ENCODE measurements around the gene HTT.

HTT gene

DNA sequence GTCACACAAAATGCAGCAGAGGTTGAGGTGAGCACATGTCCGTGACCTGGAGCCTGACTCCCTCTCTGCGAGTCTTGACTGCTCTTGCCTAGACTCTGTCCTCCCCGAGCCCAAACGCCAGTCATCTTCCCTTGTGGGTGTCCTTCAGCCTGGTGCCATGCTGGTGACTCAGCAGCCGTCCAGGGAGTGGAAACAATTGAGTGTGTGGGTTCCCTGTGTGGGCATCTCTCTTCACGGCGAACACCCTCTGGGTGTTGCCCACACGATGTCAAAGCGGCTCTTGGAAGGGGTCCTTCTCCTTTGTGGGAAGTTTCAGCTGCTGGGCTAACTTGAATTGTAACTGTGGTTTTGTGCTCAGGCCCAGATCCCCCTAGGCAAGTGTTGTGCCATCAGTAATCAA lies 157.0 kb downstream of the HTT start:
- in situ Hi-C loops (cut with HindIII; ENCODE audit: low sequenced_read_pairs): no loop called here

DNA sequence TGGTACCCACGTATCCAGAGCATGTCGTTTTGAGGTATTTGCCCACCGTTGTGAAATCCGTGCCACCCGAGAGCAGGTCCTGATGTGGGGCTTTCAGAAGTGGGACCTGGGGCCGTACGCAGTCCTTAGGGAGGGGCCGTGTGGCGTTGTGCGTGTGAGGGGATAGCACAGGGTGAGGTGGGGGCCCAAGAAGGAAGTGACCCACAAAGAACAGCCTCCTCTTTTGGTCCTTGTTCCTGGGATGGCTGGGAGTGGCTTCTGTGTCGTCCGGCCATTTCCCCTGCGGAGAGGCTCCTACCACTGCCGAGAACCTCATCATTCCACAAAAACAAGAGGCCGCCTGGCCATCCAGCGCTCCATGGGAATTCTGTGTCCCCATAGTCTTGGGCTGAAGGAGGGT lies 157.5 kb downstream of the HTT start:
- in situ Hi-C loops (cut with HindIII; ENCODE audit: low sequenced_read_pairs): no loop called here

GRCh38 chr4:3232871-3233271 lies 158.4 kb downstream of the HTT start:
- in situ Hi-C loops (cut with HindIII; ENCODE audit: low sequenced_read_pairs): no loop called here

DNA sequence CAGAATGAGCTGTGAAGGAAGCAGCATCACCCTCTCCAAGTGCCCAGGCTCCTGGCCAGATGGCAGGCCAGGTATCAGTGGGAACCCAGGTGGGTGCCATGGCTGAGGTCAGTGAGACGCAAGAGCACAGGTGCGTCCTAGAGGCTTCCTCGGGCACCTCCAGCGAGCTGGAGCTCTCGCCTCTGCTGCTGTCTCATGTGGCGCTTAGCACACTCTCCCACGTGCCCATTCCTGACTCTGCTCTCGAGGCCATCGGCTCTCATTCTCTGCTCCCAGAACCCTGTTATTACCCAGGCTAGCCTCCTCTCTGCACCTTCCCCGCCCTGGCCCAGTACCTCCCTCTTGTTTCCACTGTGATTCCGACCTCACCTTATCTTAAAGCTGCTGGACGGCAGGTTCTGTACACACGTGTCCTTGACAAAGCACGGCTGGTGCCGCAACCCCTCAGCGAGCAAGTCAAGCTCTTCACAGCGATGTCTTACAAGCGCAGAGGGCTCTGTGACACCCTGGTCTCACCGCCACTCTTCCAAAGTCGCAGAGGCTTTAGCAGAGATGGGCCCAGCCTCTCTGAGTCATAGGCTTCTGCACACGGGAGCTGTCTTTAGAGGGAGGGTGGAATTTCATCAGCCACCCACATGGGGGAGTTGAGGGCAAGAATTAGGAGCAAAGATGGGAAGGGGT lies 159.1 kb downstream of the HTT start:
- in situ Hi-C loops (cut with HindIII; ENCODE audit: low sequenced_read_pairs): no loop called here

DNA sequence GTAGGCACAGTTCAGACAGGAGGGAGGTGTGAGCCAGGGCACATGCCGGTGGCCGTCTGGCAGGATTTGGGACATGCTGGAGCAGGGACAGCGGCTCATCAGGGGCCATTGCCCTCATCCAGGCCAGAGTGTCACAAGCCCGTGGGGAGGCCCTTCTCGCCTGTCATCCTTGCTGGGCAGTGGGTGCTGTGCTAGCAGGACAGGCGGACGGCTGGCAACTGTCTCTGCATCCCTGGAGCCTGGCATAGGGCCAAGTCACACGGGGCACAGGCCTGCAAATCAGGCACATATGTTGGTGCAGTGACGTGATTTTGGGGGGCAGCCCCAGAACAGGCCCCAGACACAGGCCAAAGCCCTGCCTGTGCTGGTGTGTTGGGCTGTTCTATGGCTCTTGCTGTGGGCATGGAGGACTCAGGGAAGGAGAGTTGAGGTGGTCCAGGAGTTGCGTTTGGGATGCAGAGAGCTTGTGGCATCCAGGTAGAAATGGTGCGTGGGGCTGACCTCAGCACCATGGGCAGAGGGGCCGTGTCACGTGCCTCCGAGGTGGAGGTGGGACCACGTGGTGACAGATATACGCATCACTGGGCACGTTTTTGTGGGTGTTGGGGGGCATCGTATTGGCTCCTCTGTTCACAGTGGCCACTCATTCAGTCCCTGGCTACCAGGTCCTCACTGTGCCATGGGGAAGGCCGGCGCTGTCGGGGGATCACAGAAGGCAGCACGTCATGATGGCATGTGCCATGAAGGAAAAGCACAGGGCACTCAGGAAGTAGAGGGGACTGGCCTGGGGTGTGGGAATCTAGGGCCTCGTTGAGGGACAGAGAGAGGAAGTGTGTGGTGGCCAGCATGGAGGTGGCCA lies 159.9 kb downstream of the HTT start:
- in situ Hi-C loops (cut with HindIII; ENCODE audit: low sequenced_read_pairs): no loop called here

GRCh38 chr4:3235030-3235345 lies 160.5 kb downstream of the HTT start:
- in situ Hi-C loops (cut with HindIII; ENCODE audit: low sequenced_read_pairs): no loop called here

- in situ Hi-C loops (cut with HindIII; ENCODE audit: low sequenced_read_pairs): no loop called here
Measured at GRCh38 chr4:3235581-3235980, 161.1 kb downstream of the HTT start.

DNA sequence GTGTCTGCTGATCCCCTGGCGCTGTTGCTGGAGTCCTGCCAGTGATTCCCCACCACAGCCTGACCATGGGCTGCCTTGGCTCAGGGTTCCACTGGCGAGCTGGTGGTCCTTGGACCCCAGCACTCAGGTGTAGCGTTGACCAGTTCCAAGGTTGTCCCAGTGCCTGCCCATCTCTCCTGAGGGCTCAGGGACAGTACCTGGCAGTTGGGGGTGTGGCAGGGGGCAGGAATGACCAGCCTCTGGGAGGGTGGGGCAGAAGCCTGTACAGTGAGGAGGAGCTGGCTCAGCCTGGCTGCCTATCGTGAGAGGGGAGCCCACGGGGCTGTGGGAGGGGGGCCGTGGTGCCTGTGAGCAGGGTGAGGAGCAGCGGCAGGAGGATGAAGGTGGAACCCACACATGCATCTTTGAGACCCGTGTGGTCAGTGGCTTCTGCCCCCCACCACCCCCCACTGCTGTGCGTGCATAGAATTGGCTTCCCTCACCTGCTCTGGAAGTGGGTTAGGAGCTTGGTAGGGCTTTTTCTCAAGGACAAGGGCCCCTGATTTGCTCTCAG lies 161.9 kb downstream of the HTT start:
- in situ Hi-C loops (cut with HindIII; ENCODE audit: low sequenced_read_pairs): no loop called here

DNA sequence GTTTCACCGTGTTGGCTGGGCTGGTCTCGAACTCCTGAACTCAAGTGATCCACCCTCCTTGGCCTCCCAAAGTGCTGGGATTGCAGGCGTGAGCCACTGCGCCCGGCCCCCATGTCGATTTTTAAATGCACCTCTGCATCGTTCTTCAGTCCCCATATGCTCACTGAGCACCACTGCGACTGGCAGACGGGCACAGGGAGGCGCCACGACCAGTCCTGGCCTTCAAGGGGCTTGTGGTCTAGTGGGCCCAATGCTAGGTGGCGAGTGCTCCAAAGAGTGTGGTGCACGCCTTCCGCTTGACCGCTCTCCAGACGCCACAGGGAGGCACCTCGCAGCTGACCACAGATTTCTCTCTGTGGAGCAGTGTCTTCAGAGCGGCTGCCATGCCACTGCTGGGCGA lies 162.8 kb downstream of the HTT start:
- in situ Hi-C loops (cut with HindIII; ENCODE audit: low sequenced_read_pairs): no loop called here

GRCh38 chr4:3237712-3238560 lies 163.5 kb downstream of the HTT start:
- in situ Hi-C loops (cut with HindIII; ENCODE audit: low sequenced_read_pairs): no loop called here

DNA sequence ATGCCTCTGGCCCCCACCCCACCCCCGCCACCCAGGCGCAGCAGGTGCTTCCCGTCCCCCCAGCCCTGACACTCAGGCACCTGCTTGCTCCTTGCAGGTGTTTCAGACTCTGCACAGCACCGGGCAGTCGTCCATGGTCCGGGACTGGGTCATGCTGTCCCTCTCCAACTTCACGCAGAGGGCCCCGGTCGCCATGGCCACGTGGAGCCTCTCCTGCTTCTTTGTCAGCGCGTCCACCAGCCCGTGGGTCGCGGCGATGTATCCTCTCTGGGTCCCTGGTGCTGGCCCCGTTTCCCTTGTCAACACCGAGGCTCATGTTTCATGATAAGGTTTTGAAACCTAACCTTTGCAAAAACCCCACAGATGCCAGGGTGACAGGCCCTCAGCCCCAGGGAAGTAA lies 164.2 kb downstream of the HTT start:
- in situ Hi-C loops (cut with HindIII; ENCODE audit: low sequenced_read_pairs): no loop called here

DNA sequence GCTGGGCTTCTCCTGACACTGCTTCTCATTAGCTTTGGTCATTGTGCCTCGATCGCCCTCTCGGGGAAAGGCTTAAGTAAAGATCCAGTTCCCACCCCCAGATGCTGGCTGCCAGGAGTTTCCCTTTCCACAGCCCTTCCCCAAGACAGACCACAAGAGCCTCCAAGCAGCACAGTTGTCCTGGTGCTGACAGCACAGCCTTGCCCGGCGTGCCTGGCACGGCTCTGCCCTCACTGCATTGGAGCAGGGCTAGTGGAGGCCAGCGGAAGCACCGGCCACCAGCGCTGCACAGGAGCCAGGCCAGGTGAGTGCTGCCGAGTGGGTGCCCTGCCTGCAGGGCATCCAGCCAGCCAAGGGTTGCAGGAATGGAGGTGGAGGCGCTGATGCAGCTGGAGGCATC lies 164.8 kb downstream of the HTT start:
- in situ Hi-C loops (cut with HindIII; ENCODE audit: low sequenced_read_pairs): no loop called here

GRCh38 chr4:3239998-3240920 lies 165.8 kb downstream of the HTT start:
- in situ Hi-C loops (cut with HindIII; ENCODE audit: low sequenced_read_pairs): loop anchor here (5.0 kb wide), 1 partner anchor 53 kb away; no protein-coding TSS in a partner anchor

DNA sequence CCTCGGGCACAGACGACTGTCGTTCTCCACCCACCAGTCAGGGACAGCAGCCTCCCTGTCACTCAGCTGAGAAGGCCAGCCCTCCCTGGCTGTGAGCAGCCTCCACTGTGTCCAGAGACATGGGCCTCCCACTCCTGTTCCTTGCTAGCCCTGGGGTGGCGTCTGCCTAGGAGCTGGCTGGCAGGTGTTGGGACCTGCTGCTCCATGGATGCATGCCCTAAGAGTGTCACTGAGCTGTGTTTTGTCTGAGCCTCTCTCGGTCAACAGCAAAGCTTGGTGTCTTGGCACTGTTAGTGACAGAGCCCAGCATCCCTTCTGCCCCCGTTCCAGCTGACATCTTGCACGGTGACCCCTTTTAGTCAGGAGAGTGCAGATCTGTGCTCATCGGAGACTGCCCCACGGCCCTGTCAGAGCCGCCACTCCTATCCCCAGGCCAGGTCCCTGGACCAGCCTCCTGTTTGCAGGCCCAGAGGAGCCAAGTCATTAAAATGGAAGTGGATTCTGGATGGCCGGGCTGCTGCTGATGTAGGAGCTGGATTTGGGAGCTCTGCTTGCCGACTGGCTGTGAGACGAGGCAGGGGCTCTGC lies 166.5 kb downstream of the HTT start:
- in situ Hi-C loops (cut with HindIII; ENCODE audit: low sequenced_read_pairs): loop anchor here (5.0 kb wide), 1 partner anchor 54 kb away; no protein-coding TSS in a partner anchor

- in situ Hi-C loops (cut with HindIII; ENCODE audit: low sequenced_read_pairs): loop anchor here (5.0 kb wide), 1 partner anchor 55 kb away; no protein-coding TSS in a partner anchor
Measured at GRCh38 chr4:3241898-3242524, 167.5 kb downstream of the HTT start.

DNA sequence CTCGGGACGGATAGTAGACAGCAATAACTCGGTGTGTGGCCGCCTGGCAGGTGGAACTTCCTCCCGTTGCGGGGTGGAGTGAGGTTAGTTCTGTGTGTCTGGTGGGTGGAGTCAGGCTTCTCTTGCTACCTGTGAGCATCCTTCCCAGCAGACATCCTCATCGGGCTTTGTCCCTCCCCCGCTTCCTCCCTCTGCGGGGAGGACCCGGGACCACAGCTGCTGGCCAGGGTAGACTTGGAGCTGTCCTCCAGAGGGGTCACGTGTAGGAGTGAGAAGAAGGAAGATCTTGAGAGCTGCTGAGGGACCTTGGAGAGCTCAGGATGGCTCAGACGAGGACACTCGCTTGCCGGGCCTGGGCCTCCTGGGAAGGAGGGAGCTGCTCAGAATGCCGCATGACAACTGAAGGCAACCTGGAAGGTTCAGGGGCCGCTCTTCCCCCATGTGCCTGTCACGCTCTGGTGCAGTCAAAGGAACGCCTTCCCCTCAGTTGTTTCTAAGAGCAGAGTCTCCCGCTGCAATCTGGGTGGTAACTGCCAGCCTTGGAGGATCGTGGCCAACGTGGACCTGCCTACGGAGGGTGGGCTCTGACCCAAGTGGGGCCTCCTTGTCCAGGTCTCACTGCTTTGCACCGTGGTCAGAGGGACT lies 168.8 kb downstream of the HTT start:
- in situ Hi-C loops (cut with HindIII; ENCODE audit: low sequenced_read_pairs): loop anchor here (5.0 kb wide), 1 partner anchor 56 kb away; no protein-coding TSS in a partner anchor

GRCh38 chr4:3244002-3244401 lies 169.5 kb downstream of the HTT start:
- in situ Hi-C loops (cut with HindIII; ENCODE audit: low sequenced_read_pairs): loop anchor here (5.0 kb wide), 1 partner anchor 57 kb away; no protein-coding TSS in a partner anchor

DNA sequence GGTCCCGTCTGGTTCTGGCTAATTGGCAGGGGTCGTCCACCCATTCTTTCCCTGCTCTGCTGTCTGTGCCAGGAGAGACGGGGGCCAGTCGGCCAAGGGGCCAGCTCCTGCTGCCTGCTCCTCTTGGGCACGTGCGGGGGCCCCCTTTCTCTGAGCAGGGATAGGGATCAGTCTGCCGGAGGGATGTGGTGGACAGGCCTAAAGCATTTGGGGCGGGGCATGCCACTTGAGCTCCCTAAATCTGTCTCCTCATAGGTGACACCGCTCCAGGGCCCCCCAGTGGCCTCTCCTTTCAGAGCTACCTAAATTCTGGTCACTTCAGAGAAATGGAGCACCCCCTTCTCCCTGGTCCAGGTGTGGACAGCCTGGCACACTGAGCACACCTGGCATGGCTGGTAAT lies 170.3 kb downstream of the HTT start:
- in situ Hi-C loops (cut with HindIII; ENCODE audit: low sequenced_read_pairs): loop anchor here (5.0 kb wide), 1 partner anchor 57 kb away; no protein-coding TSS in a partner anchor

- in situ Hi-C loops (cut with HindIII; ENCODE audit: low sequenced_read_pairs): no loop called here
Measured at GRCh38 chr4:3245676-3246075, 171.2 kb downstream of the HTT start.

All from endothelial cell of hepatic sinusoid (primary cell).